GM13977 (cell line): Measurements from ENCODE around the gene RCN2.

Source experiments
- DNase-seq: peaks from one replicate; pipeline ENCODE4 v3.0.0; 2012; ENCODE audit warnings: low spot score
- CTCF ChIP-seq: IDR thresholded peaks from 2 replicates; pipeline ENCODE4 v1.5.1; 2012; ENCODE audit warnings: mild to moderate bottlenecking, control low read depth; ENCODE audit not compliant: insufficient read depth; ENCODE audit errors: extremely low read depth, missing control alignments
- in situ Hi-C: fragments of 300-500 bp; cut with MboI; formaldehyde crosslinking; loops from one replicate; pipeline ENCODE4 v1.12.0; 2022; ENCODE audit warnings: low sequenced_read_pairs, low pct_unique_long_range_greater_than_20kb, mixed read lengths, inconsistent platforms; ENCODE audit not compliant: unreplicated experiment

The RCN2 gene

GRCh38 chr15:76987276-76987675, 55.7 kb downstream of the RCN2 start:
- TF ChIP-seq CTCF = no peak
- DNase-seq = no peak
- in situ Hi-C loops = no loop called here

- in situ Hi-C loops = no loop called here
- peak; percentile 83 for DNase-seq
- TF ChIP-seq CTCF = peak; percentile 14
Observed at GRCh38 chr15:76987896-76988860, 56.6 kb downstream of the RCN2 start.

GRCh38 chr15:76988867-76989780, 57.6 kb downstream of the RCN2 start:
- DNase-seq = no peak
- in situ Hi-C loops = no loop called here
- TF ChIP-seq CTCF = no peak

- DNase-seq = no peak
- in situ Hi-C loops = no loop called here
- TF ChIP-seq CTCF = no peak
Observed at GRCh38 chr15:76991048-76991447, 59.5 kb downstream of the RCN2 start.

- no peak for DNase-seq
- no peak for TF ChIP-seq CTCF
- in situ Hi-C loops = no loop called here
Observed at GRCh38 chr15:76991741-76992645, 60.4 kb downstream of the RCN2 start.

GRCh38 chr15:76993114-76993725, 61.7 kb downstream of the RCN2 start:
- no peak for DNase-seq
- TF ChIP-seq CTCF = no peak
- in situ Hi-C loops = no loop called here
